Suppressor macrophage (primary cell): ENCODE results near the gene PRKCE.
A peak's percentile ranks its signal among the peaks of the same experiment; 100 is the strongest.

Experiments
- DNase-seq, 4 experiments: peaks; one replicate each; pipeline ENCODE4 v3.0.0-alpha.2; 2020 to 2022

Gene PRKCE

GRCh38 chr2:46127176-46127575 lies 475.7 kb downstream of the PRKCE start:
- no peak for DNase-seq

- no peak for DNase-seq
Measured at GRCh38 chr2:46130511-46130910, 479.0 kb downstream of the PRKCE start.

- DNase-seq, result no peak
Measured at GRCh38 chr2:46132996-46133395, 481.5 kb downstream of the PRKCE start.

GRCh38 chr2:46134531-46135227 lies 483.2 kb downstream of the PRKCE start:
- no peak for DNase-seq

GRCh38 chr2:46135228-46135855 lies 483.9 kb downstream of the PRKCE start:
- DNase-seq, result no peak

GRCh38 chr2:46135958-46136357 lies 484.5 kb downstream of the PRKCE start:
- DNase-seq, result no peak

GRCh38 chr2:46136481-46136880 lies 485.0 kb downstream of the PRKCE start:
- no peak for DNase-seq

GRCh38 chr2:46136953-46137352 lies 485.5 kb downstream of the PRKCE start:
- no peak for DNase-seq

GRCh38 chr2:46142546-46143428 lies 491.3 kb downstream of the PRKCE start:
- peak in 3 of 4 experiments; percentile 21 to 37 (median 35) for DNase-seq

GRCh38 chr2:46143429-46144132 lies 492.1 kb downstream of the PRKCE start:
- peak in 1 of 4 experiments; percentile 41 for DNase-seq

GRCh38 chr2:46144133-46144800 lies 492.8 kb downstream of the PRKCE start:
- DNase-seq, result no peak

GRCh38 chr2:46145017-46145416 lies 493.5 kb downstream of the PRKCE start:
- DNase-seq, result no peak

- no peak for DNase-seq
Measured at GRCh38 chr2:46145840-46146239, 494.4 kb downstream of the PRKCE start.

- peak in 3 of 4 experiments; percentile 23 to 61 (median 58) for DNase-seq
Measured at GRCh38 chr2:46146866-46147502, 495.5 kb downstream of the PRKCE start.

GRCh38 chr2:46147626-46148368 lies 496.3 kb downstream of the PRKCE start:
- no peak for DNase-seq

GRCh38 chr2:46148369-46148736 lies 496.9 kb downstream of the PRKCE start:
- DNase-seq, result no peak

GRCh38 chr2:46150445-46150955 lies 499.0 kb downstream of the PRKCE start:
- DNase-seq, result no peak

GRCh38 chr2:46151577-46151976 lies 500.1 kb downstream of the PRKCE start:
- DNase-seq, result no peak

GRCh38 chr2:46153996-46154753 lies 502.7 kb downstream of the PRKCE start:
- DNase-seq, result no peak
